Measurements from ENCODE around the gene MYL3. TPM values are rescaled to one million over a fixed set of nuclear protein-coding genes. Genes with fewer than 3 reads are reported as not detected.

The MYL3 gene
- polyA plus RNA-seq, 1 donor (not counting 4 experiments of a cell fraction or from before 2014, with no cell fraction given) = not detected

DNA sequence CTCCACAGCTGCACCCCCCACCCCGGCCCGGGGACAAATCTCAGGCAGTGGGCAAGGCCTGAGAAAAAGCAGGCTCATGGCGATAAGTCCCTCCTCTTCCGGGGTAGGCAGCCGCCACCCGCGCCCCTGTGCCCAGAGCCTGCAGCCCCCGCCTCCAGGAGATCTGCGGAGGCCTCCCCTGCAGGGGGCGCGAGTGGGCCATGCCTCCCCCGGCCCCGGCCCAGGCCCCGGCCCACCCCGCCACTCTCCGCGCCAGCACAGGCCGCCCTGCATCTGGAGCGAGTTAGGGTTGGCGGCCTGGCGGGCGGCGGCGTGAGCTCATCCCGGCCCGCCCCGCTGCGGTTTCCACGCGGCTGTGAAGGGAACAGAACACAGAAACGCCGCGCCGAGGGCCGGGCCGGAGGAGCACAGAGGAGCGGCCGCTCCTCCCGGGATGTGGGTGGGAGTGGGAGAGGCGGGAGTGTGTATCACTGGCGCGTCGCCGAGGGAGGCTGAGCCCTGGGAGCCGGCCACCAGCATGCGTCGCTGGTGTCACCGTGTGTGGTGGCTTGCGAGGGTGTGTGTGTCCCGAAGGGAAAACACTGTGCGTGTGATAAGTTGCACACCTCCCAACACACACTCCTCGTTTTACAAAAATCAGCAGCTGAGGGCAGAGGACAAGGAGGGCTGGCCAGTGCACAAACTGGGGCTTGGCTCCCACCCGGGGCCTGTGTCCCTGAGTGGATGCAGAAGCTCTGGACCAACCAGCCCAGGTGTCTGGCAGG is 17.2 kb downstream of the MYL3 start:
- Histone ChIP-seq H3K4me2 (ENCODE audit: control insufficient read depth, extremely low read depth, insufficient read depth, low read depth, low read length) (peak overlapping the region; percentile 69), H3K27me3 (ENCODE audit: control insufficient read depth, extremely low read depth, insufficient read depth, low read length) (peaks cover 14% of the 10 kb centered on the region), H3K27ac (ENCODE audit: control insufficient read depth, insufficient read depth, low read length) (no peak overlapping the region), H3K79me2 (ENCODE audit: control insufficient read depth, insufficient read depth, low read length) (no peaks in the 10 kb centered on the region), H3K36me3 (ENCODE audit: control insufficient read depth in 2 of 2, extremely low read depth in 1 of 2, insufficient read depth in 2 of 2, low read length in 2 of 2) (no peaks in the 10 kb centered on the region), H3K9me3 (ENCODE audit: control insufficient read depth, low read depth, low read length) (no peaks in the 10 kb centered on the region), H3K4me3 (ENCODE audit: control insufficient read depth in 2 of 3, extremely low read depth in 1 of 3, insufficient read depth in 2 of 3, low read depth in 1 of 3, low read length in 3 of 3) (peak overlapping the region; percentile 29 to 55 (median 29)), H3K9ac (ENCODE audit: control insufficient read depth, extremely low read depth, insufficient read depth, low read length) (peak overlapping the region; percentile 58), H3K4me1 (ENCODE audit: control insufficient read depth, extremely low read depth, insufficient read depth, low read length) (peaks cover 5% of the 10 kb centered on the region), H2AFZ (ENCODE audit: control insufficient read depth, low read length) (peak overlapping the region; percentile 91), H4K20me1 (ENCODE audit: control insufficient read depth, extremely low read depth, insufficient read depth, low read length) (no peaks in the 10 kb centered on the region), H3K9me1 (ENCODE audit: control insufficient read depth, extremely low read depth, insufficient read depth, low read length) (no peaks in the 10 kb centered on the region)
- dilution Hi-C loops (cut with MboI; ENCODE audit: extremely low pct_ligation_motif_present, low sequenced_read_pairs) = no loop called here
- FAIRE-seq (no peak), DNase-seq (ENCODE audit: low read depth, low spot score) (no peak)
- peak; percentile 47 for TF ChIP-seq EZH2 (IDR thresholded peaks at IDR 0.05; ENCODE audit: low read length)
- TF ChIP-seq, protein P1, sequence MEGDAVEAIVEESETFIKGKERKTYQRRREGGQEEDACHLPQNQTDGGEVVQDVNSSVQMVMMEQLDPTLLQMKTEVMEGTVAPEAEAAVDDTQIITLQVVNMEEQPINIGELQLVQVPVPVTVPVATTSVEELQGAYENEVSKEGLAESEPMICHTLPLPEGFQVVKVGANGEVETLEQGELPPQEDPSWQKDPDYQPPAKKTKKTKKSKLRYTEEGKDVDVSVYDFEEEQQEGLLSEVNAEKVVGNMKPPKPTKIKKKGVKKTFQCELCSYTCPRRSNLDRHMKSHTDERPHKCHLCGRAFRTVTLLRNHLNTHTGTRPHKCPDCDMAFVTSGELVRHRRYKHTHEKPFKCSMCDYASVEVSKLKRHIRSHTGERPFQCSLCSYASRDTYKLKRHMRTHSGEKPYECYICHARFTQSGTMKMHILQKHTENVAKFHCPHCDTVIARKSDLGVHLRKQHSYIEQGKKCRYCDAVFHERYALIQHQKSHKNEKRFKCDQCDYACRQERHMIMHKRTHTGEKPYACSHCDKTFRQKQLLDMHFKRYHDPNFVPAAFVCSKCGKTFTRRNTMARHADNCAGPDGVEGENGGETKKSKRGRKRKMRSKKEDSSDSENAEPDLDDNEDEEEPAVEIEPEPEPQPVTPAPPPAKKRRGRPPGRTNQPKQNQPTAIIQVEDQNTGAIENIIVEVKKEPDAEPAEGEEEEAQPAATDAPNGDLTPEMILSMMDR (optimal IDR thresholded peaks at IDR 0.05 in 1 of 3, IDR thresholded peaks at IDR 0.05 in 1 of 3, conservative IDR thresholded peaks at IDR 0.05 in 1 of 3; ENCODE audit: extremely low read depth in 1 of 3, insufficient read depth in 2 of 3, low read length in 3 of 3) = no peak

GRCh38 chr3:46845397-46845859 is 17.8 kb downstream of the MYL3 start:
- TF ChIP-seq, protein P1 (optimal IDR thresholded peaks at IDR 0.05 in 1 of 3, IDR thresholded peaks at IDR 0.05 in 1 of 3, conservative IDR thresholded peaks at IDR 0.05 in 1 of 3; ENCODE audit: extremely low read depth in 1 of 3, insufficient read depth in 2 of 3, low read length in 3 of 3) = no peak
- no peak for DNase-seq (ENCODE audit: low read depth, low spot score)
- Histone ChIP-seq H2AFZ (ENCODE audit: control insufficient read depth, low read length) (peak overlapping the region; percentile 91), H3K9me1 (ENCODE audit: control insufficient read depth, extremely low read depth, insufficient read depth, low read length) (no peaks in the 10 kb centered on the region), H3K9me3 (ENCODE audit: control insufficient read depth, low read depth, low read length) (no peaks in the 10 kb centered on the region), H3K4me3 (ENCODE audit: control insufficient read depth in 2 of 3, extremely low read depth in 1 of 3, insufficient read depth in 2 of 3, low read depth in 1 of 3, low read length in 3 of 3) (peak overlapping the region; percentile 29 to 55 (median 29)), H3K4me2 (ENCODE audit: control insufficient read depth, extremely low read depth, insufficient read depth, low read depth, low read length) (peak overlapping the region; percentile 69), H3K27me3 (ENCODE audit: control insufficient read depth, extremely low read depth, insufficient read depth, low read length) (peaks cover 14% of the 10 kb centered on the region), H4K20me1 (ENCODE audit: control insufficient read depth, extremely low read depth, insufficient read depth, low read length) (no peaks in the 10 kb centered on the region), H3K79me2 (ENCODE audit: control insufficient read depth, insufficient read depth, low read length) (no peaks in the 10 kb centered on the region), H3K36me3 (ENCODE audit: control insufficient read depth in 2 of 2, extremely low read depth in 1 of 2, insufficient read depth in 2 of 2, low read length in 2 of 2) (no peaks in the 10 kb centered on the region), H3K4me1 (ENCODE audit: control insufficient read depth, extremely low read depth, insufficient read depth, low read length) (peaks cover 5% of the 10 kb centered on the region), H3K9ac (ENCODE audit: control insufficient read depth, extremely low read depth, insufficient read depth, low read length) (peak overlapping the region; percentile 58), H3K27ac (ENCODE audit: control insufficient read depth, insufficient read depth, low read length) (no peak overlapping the region)
- dilution Hi-C loops (cut with MboI; ENCODE audit: extremely low pct_ligation_motif_present, low sequenced_read_pairs) = no loop called here
- no peak for FAIRE-seq
